GM12891 (cell line): ENCODE measurements around the gene NDUFAF8.

Source experiments
- PAX5 ChIP-seq: IDR thresholded peaks from 2 replicates; pipeline ENCODE4 v1.6.1; 2011; ENCODE audit warnings: low read length, moderate library complexity, mild to moderate bottlenecking; ENCODE audit not compliant: insufficient read depth, severe bottlenecking
- POLR2A ChIP-seq: IDR thresholded peaks from 2 replicates; pipeline ENCODE4 v1.6.1; 2011; ENCODE audit warnings: low read depth, low read length, control low read depth
- POLR2AphosphoS5 ChIP-seq: IDR thresholded peaks from 2 replicates; pipeline ENCODE4 v1.6.1; 2011; ENCODE audit warnings: low read depth, low read length, control low read depth
- TAF1 ChIP-seq: IDR thresholded peaks from 2 replicates; pipeline ENCODE4 v1.6.1; 2011; ENCODE audit warnings: low read depth, low read length, control low read depth

DNA sequence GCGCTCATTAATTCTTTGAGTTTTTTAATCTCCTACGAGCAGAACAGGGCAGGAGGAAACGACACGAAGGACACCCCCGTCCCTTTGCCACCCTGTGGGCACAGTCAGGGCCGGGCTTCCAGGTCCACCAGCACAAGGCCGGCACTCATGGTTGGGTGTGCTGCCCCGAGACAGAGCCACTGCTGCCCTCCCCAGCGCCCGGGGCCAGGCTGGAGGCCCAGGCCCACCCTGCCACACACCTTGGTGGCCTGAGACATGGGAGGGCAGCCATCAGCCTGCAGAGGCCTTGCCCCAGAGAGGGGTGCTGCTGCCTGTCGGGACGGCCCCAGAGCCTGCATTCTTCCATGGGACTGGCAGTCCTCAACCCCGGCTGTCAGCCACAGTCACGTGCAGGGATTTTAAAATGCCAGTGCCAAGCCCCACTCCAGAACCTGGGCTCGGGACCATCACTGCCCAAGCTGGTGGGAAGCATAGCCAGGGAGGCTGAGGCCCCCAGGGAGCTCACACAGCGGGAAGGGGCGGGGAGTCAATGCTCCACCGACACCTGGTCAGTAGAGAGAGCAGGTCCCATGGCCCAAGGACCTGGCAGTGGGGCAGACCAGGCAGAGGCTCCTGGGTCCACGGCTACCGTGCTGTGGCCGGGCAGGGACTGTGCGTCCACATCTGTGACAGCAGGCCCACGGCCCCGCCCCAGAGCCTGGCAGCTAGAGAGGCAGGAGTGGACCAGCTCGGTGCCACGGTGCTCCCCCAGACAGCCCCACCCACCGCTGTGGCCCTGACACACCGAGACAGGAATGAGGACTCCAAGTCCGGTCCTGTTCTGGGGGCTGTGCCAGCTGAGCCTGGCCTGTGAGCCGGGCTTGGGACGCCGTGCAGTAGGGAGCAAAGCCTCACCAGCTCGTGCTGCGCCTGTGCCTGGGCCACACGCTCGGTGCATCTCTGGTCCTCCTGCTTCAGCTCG is 43.9 kb upstream of the NDUFAF8 start:
- no peak for TF ChIP-seq POLR2AphosphoS5
- no peak for TF ChIP-seq POLR2A
- no peak for TF ChIP-seq PAX5
- TF ChIP-seq TAF1: no peak
